Measurements from ENCODE around the gene CYP24A1.

The CYP24A1 gene

DNA sequence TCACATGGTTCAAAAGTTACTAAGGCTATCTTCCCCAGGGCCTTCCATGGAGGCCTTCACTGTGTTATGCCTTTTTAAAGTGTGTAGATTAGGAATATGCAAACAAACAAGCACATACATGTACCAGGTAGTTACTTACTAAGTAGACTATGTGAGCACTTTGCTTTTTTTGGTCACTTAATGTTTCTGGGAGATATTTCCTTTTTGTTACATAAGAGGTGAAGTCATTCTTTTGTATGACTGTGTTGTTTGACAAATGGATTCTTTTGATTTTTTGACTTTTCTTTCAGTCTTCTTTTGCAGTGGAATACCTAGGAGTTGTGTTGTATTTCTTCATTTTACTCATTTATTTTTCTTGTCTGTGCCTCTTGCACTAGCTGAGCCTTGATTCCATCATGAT lies 63.7 kb downstream of the CYP24A1 start:
- Histone ChIP-seq H3K4me1 (ENCODE audit: control insufficient read depth, insufficient read depth, low read length) (no peaks in the 10 kb centered on the region), H3K27me3 (ENCODE audit: control insufficient read depth, insufficient read depth, low read length) (no peaks in the 10 kb centered on the region), H3K27ac (ENCODE audit: low read length) (no peak overlapping the region), H3K9me3 (ENCODE audit: control insufficient read depth, insufficient read depth, low read length) (no peaks in the 10 kb centered on the region; the same call in 1 of the 2 replicates), H3K4me3 (ENCODE audit: low read length) (no peak overlapping the region), H3K36me3 (ENCODE audit: control insufficient read depth, insufficient read depth, low read length) (no peaks in the 10 kb centered on the region)
- no peak for DNase-seq (ENCODE audit: low read depth, low spot score)

DNA sequence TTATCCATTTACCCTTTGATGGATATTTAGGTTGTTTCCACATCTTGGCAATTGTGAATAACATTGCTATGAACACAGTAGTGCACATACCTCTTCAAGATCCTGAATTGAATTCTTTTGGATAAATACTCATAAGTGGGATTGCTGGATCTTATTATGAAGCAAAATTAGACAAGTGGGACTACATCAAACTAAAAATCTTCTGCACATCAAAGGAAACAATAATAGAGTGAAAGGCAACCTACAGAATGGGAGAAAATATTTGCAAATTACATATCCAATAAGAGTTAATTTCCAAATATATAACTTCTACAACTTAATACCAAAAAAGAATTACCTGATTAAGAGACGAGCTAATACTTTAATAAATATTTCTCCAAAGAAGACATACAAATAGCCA lies 65.0 kb downstream of the CYP24A1 start:
- Histone ChIP-seq H3K27me3 (ENCODE audit: control insufficient read depth, insufficient read depth, low read length) (no peaks in the 10 kb centered on the region), H3K9me3 (ENCODE audit: control insufficient read depth, insufficient read depth, low read length) (no peaks in the 10 kb centered on the region; the same call in 1 of the 2 replicates), H3K27ac (ENCODE audit: low read length) (no peak overlapping the region), H3K36me3 (ENCODE audit: control insufficient read depth, insufficient read depth, low read length) (no peaks in the 10 kb centered on the region), H3K4me1 (ENCODE audit: control insufficient read depth, insufficient read depth, low read length) (no peaks in the 10 kb centered on the region), H3K4me3 (ENCODE audit: low read length) (no peak overlapping the region)
- WGBS (ENCODE audit: insufficient coverage, insufficient read length) = 100% methylated on average over 1 of the region's 1 CpG
- no peak for DNase-seq (ENCODE audit: low read depth, low spot score)

DNA sequence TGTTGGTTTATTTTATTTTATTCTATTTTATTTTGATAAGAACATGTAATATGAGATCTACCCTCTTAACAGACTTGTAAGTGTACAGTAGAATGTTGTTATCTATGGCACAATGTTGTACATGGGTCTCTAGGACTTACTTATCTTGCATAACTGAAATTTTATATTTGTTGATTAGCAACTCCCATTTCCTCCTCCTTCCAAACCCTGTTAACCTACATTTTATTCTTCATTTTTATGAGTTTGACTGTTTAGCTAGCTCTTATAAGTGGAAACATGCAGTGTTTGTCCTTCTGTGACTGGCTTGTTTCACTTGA lies 65.5 kb downstream of the CYP24A1 start:
- Histone ChIP-seq H3K27me3 (ENCODE audit: control insufficient read depth, insufficient read depth, low read length) (no peaks in the 10 kb centered on the region), H3K4me3 (ENCODE audit: low read length) (no peak overlapping the region), H3K36me3 (ENCODE audit: control insufficient read depth, insufficient read depth, low read length) (no peaks in the 10 kb centered on the region), H3K27ac (ENCODE audit: low read length) (no peak overlapping the region), H3K9me3 (ENCODE audit: control insufficient read depth, insufficient read depth, low read length) (no peaks in the 10 kb centered on the region; the same call in 1 of the 2 replicates), H3K4me1 (ENCODE audit: control insufficient read depth, insufficient read depth, low read length) (no peaks in the 10 kb centered on the region)
- DNase-seq (ENCODE audit: low read depth, low spot score) = no peak

DNA sequence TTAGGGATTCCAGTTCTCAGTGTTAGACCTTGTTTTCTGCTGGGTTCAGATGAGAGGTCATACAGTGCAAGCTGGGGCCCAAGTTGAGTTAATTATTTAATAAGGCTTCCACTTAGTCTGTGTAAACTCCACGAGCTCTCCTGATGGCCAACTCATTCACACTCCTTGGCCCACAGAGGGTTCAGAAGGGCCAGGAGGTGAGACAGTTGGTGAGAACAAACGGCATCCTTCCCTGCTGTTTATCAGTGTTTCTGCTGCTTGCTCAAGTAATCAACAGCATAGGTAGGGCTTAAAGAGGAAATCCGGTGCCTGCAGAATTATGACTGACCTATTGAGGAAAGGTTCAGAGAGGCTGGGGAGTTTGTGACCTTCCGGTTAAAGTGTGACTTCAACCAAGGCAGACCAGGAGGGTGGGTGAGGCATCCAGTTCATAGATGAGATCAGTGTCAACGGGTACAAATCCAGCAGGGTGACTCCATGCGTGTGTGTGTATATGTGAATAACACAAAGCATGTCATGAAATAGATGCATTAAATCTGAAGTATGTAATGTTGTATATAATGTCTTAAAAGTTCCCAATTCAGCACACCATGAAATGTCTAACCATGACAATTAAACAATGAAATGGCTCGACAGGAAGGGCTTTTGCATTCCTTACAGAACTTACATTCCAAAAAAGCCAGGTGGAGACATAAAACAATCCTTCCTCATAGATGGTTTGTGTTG lies 66.0 kb downstream of the CYP24A1 start:
- no peaks in the 10 kb centered on the region; the same call in 1 of the 2 replicates for H3K9me3 ChIP-seq (ENCODE audit: control insufficient read depth, insufficient read depth, low read length)
- no peak for DNase-seq (ENCODE audit: low read depth, low spot score)
- no peak overlapping the region for H3K27ac ChIP-seq (ENCODE audit: low read length)
- no CpG with 5 or more reads among the region's 7 CpGs for WGBS (ENCODE audit: insufficient coverage, insufficient read length)
- no peaks in the 10 kb centered on the region for H3K4me1 ChIP-seq (ENCODE audit: control insufficient read depth, insufficient read depth, low read length)
- no peaks in the 10 kb centered on the region for H3K27me3 ChIP-seq (ENCODE audit: control insufficient read depth, insufficient read depth, low read length)
- no peak overlapping the region for H3K4me3 ChIP-seq (ENCODE audit: low read length)
- H3K36me3 ChIP-seq (ENCODE audit: control insufficient read depth, insufficient read depth, low read length) = no peaks in the 10 kb centered on the region

DNA sequence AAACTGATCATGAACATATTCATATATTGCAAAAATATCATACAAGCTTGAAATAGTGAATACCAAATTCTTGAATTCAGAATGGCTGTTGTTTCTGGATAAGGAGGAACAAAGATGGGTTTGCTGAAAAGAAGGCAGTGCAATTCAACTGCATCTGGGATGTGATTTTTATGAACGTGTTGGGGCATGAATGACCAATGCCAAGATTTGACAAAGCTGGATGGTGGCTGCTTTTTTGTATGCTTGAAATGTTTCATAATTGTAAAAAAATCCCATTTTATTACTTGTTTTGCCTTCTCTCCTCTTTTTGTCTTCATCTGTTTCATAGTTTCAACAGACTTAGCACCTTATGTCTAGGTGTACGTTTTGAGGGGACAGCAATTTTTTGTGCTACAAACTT lies 66.6 kb downstream of the CYP24A1 start:
- no peak for DNase-seq (ENCODE audit: low read depth, low spot score)
- H3K36me3 ChIP-seq (ENCODE audit: control insufficient read depth, insufficient read depth, low read length) = no peaks in the 10 kb centered on the region
- no peak overlapping the region for H3K4me3 ChIP-seq (ENCODE audit: low read length)
- no peaks in the 10 kb centered on the region for H3K4me1 ChIP-seq (ENCODE audit: control insufficient read depth, insufficient read depth, low read length)
- H3K27me3 ChIP-seq (ENCODE audit: control insufficient read depth, insufficient read depth, low read length) = no peaks in the 10 kb centered on the region
- H3K27ac ChIP-seq (ENCODE audit: low read length) = no peak overlapping the region
- H3K9me3 ChIP-seq (ENCODE audit: control insufficient read depth, insufficient read depth, low read length) = no peaks in the 10 kb centered on the region; the same call in 1 of the 2 replicates
- no CpG with 5 or more reads among the region's 2 CpGs for WGBS (ENCODE audit: insufficient coverage, insufficient read length)

DNA sequence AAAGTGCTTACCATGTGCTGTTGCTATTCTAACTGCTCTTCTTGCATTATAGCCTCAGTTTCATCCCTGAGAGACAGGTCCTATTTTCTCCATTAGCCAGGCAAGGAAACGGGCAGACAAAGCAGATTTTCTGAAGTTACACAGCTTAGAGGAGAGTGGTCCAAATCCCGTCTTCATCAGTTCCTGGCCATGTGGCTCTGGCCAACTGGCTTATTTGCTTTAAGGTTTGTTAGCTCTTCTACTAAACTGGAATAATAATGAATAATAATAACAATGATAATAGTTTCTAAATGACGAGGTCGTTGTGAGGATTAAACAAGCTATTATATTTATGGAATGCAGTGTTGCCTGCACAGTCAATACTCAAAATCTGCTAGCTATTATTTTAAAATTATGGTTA lies 67.6 kb downstream of the CYP24A1 start:
- no peak for DNase-seq (ENCODE audit: low read depth, low spot score)
- no peaks in the 10 kb centered on the region for H3K4me1 ChIP-seq (ENCODE audit: control insufficient read depth, insufficient read depth, low read length)
- no peaks in the 10 kb centered on the region for H3K27me3 ChIP-seq (ENCODE audit: control insufficient read depth, insufficient read depth, low read length)
- H3K27ac ChIP-seq (ENCODE audit: low read length) = no peak overlapping the region
- no peaks in the 10 kb centered on the region for H3K9me3 ChIP-seq (ENCODE audit: control insufficient read depth, insufficient read depth, low read length)
- H3K4me3 ChIP-seq (ENCODE audit: low read length) = no peak overlapping the region
- no CpG with 5 or more reads among the region's 4 CpGs for WGBS (ENCODE audit: insufficient coverage, insufficient read length)
- H3K36me3 ChIP-seq (ENCODE audit: control insufficient read depth, insufficient read depth, low read length) = no peaks in the 10 kb centered on the region

DNA sequence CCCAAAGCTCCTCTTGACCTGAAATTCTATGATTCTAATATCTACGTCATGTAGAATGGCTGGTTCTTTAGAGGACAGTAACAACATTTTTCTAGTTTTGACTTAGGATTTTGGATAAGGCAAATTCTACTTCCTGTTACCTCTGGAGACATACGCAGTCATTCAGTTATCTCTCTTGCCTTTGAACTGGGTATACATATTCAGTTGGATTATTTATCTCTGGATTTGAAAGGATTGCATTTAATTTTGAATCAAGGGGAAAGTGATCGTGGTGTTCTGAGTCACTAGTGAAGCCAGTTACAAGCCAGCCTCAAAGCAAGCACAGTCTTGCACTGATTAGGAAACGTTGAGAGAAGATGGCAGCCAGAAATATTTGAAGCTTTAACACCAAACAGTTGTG lies 68.1 kb downstream of the CYP24A1 start:
- H3K36me3 ChIP-seq (ENCODE audit: control insufficient read depth, insufficient read depth, low read length) = no peaks in the 10 kb centered on the region
- H3K27ac ChIP-seq (ENCODE audit: low read length) = no peak overlapping the region
- no peaks in the 10 kb centered on the region for H3K27me3 ChIP-seq (ENCODE audit: control insufficient read depth, insufficient read depth, low read length)
- no peaks in the 10 kb centered on the region for H3K4me1 ChIP-seq (ENCODE audit: control insufficient read depth, insufficient read depth, low read length)
- no peaks in the 10 kb centered on the region for H3K9me3 ChIP-seq (ENCODE audit: control insufficient read depth, insufficient read depth, low read length)
- DNase-seq (ENCODE audit: low read depth, low spot score) = no peak
- WGBS (ENCODE audit: insufficient coverage, insufficient read length) = no CpG with 5 or more reads among the region's 4 CpGs
- no peak overlapping the region for H3K4me3 ChIP-seq (ENCODE audit: low read length)

DNA sequence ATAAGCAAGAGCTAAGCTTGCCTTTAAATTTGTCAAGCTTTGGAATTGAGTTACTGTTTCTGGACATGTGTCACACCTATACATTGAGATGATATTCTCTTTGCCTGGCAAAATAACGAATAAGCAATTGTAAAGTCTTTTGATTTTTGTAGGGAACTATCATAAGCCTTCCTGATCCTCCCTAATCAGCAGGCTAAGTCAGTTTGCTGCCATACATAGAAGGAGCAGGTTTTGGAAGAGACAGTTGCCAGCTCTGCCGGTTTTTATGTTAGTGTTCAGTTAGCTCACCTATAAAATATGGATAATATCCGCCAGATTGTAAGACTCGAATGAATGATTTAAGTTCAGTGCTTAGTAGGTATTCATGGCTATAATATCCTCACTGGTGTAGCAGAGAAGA lies 69.0 kb downstream of the CYP24A1 start:
- no peak for DNase-seq (ENCODE audit: low read depth, low spot score)
- Histone ChIP-seq H3K36me3 (ENCODE audit: control insufficient read depth, insufficient read depth, low read length) (no peaks in the 10 kb centered on the region), H3K4me3 (ENCODE audit: low read length) (no peak overlapping the region), H3K4me1 (ENCODE audit: control insufficient read depth, insufficient read depth, low read length) (no peaks in the 10 kb centered on the region), H3K27me3 (ENCODE audit: control insufficient read depth, insufficient read depth, low read length) (no peaks in the 10 kb centered on the region), H3K9me3 (ENCODE audit: control insufficient read depth, insufficient read depth, low read length) (no peaks in the 10 kb centered on the region), H3K27ac (ENCODE audit: low read length) (no peak overlapping the region)
- no CpG with 5 or more reads among the region's 4 CpGs for WGBS (ENCODE audit: insufficient coverage, insufficient read length)

DNA sequence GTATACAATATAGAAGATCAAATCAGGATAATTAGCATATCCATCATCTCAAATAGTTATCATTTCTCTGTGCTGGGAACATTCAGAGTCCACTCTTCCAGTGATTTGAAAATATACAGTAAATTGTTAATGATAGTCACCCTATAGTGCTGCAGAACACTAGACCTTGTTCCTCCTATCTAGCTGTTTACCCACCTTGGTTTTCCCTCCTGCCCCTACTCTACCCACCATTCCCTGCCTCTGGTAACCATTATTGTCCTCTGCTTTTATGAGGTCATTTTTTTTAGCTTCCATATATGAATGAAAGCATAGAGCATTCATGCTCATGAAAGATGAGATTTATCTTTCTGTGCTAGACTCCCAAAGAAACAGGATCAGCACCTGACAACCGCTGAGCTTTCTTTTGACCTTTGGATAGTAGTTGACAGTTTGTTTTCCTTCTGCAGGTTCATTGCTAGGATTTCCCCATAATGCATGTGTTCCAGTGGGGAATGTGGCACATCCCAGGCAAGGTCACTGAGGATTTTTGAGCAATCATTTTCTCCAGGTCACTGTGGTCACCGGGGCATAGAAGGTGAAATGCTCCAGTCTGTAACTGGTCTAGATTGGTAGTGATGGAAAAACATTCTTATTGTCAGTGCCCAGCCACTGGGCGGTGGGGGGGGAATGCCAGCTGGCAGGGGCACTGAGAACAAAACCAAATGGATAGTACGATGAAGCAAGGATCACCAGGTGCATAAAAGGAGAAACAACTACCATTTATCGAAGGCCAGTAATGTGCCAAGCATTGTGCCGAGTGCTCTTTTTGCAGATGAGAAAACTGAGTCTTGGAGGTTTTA lies 69.8 kb downstream of the CYP24A1 start:
- no peaks in the 10 kb centered on the region for H3K4me1 ChIP-seq (ENCODE audit: control insufficient read depth, insufficient read depth, low read length)
- H3K27me3 ChIP-seq (ENCODE audit: control insufficient read depth, insufficient read depth, low read length) = no peaks in the 10 kb centered on the region
- DNase-seq (ENCODE audit: low read depth, low spot score) = no peak
- H3K4me3 ChIP-seq (ENCODE audit: low read length) = no peak overlapping the region
- WGBS (ENCODE audit: insufficient coverage, insufficient read length) = no CpG with 5 or more reads among the region's 6 CpGs
- no peaks in the 10 kb centered on the region for H3K9me3 ChIP-seq (ENCODE audit: control insufficient read depth, insufficient read depth, low read length)
- no peak overlapping the region for H3K27ac ChIP-seq (ENCODE audit: low read length)
- H3K36me3 ChIP-seq (ENCODE audit: control insufficient read depth, insufficient read depth, low read length) = no peaks in the 10 kb centered on the region
